GM06990 (cell line): ENCODE measurements around the gene TEAD1.

Experiments used
- DNase-seq: peaks from one replicate; pipeline ENCODE4 v3.0.0-alpha.2; 2011; ENCODE audit not compliant: insufficient read length; ENCODE audit errors: extremely low read depth
- H3K27me3 ChIP-seq: replicated peaks from 2 replicates; pipeline ENCODE4 v1.6.0; 2011; ENCODE audit warnings: low read length; ENCODE audit not compliant: control insufficient read depth, insufficient read depth
- H3K36me3 ChIP-seq: 2 replicates; pipeline ENCODE4 v1.5.1; 2011; ENCODE audit warnings: low read length; ENCODE audit not compliant: control insufficient read depth, insufficient read depth
- H3K4me3 ChIP-seq: replicated peaks from 2 replicates; pipeline ENCODE4 v1.5.1; 2011; ENCODE audit warnings: low read depth, mild to moderate bottlenecking, control low read depth, low read length
- TF ChIP-seq, protein P1 (sequence below): IDR thresholded peaks from 2 replicates; pipeline ENCODE4 v1.5.1; 2011; ENCODE audit warnings: low read length, control low read depth, mild to moderate bottlenecking, inconsistent platforms; ENCODE audit not compliant: insufficient read depth, poor library complexity, severe bottlenecking

TEAD1 gene

DNA sequence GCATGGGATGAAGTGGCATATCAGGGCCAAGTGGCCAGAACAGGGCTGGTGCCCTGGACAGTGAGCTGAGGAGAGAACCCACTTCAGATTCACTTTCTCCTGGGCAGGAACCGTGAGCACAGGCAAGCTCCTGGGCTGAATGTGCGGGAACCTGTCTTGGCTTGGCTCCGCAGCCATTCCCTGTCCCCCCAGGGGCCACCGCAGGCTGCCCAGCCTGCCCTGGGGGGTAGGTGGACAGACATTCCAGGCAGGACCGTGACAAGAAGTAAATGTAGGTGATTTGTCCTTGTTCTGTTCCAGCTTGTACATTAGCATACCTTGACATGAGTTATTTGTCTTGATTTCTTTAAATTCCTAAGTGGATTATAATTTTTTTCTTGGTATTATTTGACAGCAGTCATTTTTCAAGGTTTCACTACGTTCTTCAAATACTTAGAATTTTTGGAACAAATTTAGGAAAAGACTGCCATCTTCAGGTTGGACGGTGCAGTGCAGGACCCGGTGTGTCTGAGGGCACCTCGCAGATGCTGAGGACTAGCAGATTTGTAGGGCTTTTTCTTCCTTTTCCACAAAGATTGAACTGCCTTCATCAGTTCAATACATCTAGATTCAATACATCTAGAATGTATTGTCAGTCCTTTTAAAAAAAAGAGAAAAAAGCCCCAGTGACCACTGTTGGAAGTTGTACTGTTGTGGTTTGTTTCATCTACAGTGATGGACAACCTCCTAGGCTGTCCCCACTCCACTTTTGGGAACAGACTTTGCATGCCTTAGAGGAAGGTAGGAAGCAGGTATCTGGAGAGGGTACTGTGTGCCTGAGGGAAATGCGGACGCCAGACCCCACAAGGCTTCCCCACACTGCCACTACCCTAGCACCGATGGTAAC is 219.8 kb downstream of the TEAD1 start:
- TF ChIP-seq, protein P1, sequence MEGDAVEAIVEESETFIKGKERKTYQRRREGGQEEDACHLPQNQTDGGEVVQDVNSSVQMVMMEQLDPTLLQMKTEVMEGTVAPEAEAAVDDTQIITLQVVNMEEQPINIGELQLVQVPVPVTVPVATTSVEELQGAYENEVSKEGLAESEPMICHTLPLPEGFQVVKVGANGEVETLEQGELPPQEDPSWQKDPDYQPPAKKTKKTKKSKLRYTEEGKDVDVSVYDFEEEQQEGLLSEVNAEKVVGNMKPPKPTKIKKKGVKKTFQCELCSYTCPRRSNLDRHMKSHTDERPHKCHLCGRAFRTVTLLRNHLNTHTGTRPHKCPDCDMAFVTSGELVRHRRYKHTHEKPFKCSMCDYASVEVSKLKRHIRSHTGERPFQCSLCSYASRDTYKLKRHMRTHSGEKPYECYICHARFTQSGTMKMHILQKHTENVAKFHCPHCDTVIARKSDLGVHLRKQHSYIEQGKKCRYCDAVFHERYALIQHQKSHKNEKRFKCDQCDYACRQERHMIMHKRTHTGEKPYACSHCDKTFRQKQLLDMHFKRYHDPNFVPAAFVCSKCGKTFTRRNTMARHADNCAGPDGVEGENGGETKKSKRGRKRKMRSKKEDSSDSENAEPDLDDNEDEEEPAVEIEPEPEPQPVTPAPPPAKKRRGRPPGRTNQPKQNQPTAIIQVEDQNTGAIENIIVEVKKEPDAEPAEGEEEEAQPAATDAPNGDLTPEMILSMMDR, result peak; percentile 78
- Histone ChIP-seq H3K36me3 (no peaks in the 10 kb centered on the region), H3K27me3 (no peaks in the 10 kb centered on the region), H3K4me3 (no peak overlapping the region)
- DNase-seq, result no peak

DNA sequence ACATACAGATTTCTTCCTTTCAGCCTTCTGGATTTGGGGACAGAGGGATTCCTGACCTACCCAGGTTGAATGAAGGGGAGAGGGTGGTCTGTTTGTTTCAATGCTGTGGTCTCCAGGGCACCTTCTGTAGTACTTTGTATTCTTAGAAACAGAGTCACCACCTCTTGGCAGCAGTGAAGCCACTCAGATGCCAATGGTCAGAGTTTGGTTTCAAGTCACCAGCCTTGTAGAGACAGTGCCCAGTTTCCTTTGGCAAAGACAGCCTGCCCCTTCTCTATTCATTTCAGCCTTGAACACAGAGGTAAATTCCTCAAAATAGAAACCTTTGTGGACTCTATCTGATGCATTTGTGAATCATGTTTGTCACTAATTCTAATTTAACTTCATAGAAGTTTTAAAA is 223.2 kb downstream of the TEAD1 start:
- Histone ChIP-seq H3K4me3 (no peak overlapping the region), H3K36me3 (no peaks in the 10 kb centered on the region), H3K27me3 (no peaks in the 10 kb centered on the region)
- TF ChIP-seq, protein P1, result no peak
- no peak for DNase-seq

DNA sequence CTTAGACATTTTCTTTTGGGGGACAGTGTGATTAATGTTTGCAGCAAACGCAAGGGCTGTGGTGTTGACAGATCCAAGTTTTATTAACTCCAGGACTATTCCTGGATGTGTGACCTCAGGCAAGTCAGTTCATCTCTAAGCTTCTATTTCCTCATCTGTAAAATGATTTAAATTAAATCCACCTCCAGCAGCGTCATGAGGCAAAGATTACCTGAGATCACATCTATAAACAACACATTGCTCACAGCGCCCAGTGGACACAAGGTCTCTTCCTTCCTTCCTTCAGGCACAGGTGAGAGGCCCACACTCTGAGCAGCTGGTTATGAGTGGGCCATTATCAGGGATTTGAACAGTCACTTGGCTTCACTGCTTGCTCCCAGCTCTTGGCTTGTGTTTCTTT is 223.6 kb downstream of the TEAD1 start:
- no peaks in the 10 kb centered on the region for H3K27me3 ChIP-seq
- DNase-seq, result no peak
- no peaks in the 10 kb centered on the region for H3K36me3 ChIP-seq
- TF ChIP-seq, protein P1, result no peak
- H3K4me3 ChIP-seq, result no peak overlapping the region

DNA sequence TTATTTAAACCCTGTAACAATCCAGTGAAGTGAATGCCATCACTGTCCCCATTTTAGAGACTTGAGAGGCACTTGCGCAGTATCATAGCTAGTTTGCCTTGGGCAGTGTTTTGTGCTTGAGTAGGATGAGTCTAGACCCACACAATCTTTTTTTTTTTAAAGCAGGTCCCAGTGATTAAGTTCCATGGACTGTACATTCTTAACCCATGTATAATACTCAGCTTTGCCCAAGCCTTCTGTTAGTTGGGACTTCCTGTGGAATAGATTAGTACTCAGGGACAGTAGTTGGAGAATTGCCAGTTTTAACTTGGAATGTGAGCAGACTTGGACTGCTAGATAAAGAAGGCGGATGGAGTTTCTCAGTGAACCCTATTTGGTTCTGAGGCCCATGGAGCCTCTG is 226.3 kb downstream of the TEAD1 start:
- Histone ChIP-seq H3K4me3 (no peak overlapping the region), H3K36me3 (no peaks in the 10 kb centered on the region), H3K27me3 (no peaks in the 10 kb centered on the region)
- DNase-seq, result no peak
- TF ChIP-seq, protein P1, result no peak

DNA sequence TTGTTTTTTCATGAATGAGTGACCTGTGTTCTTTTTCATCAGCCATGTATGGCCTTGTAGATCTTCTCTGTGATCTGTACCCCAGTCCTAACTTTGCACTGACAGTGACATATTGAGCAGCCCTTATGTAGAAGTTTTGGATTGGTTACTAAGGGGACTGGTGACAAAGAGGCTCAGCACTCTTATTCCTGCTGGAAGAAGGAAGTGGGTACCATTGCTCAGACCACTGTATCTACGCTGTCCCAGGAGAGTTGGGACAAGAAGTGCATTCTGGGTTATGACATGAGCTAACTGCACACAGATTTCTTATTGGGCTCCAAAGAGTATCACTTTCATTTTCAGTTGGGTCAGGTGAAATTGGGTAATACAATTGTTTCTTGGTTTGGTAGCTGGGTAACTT is 227.1 kb downstream of the TEAD1 start:
- H3K36me3 ChIP-seq, result no peaks in the 10 kb centered on the region
- H3K4me3 ChIP-seq, result no peak overlapping the region
- no peaks in the 10 kb centered on the region for H3K27me3 ChIP-seq
- no peak for DNase-seq
- TF ChIP-seq, protein P1, result no peak

DNA sequence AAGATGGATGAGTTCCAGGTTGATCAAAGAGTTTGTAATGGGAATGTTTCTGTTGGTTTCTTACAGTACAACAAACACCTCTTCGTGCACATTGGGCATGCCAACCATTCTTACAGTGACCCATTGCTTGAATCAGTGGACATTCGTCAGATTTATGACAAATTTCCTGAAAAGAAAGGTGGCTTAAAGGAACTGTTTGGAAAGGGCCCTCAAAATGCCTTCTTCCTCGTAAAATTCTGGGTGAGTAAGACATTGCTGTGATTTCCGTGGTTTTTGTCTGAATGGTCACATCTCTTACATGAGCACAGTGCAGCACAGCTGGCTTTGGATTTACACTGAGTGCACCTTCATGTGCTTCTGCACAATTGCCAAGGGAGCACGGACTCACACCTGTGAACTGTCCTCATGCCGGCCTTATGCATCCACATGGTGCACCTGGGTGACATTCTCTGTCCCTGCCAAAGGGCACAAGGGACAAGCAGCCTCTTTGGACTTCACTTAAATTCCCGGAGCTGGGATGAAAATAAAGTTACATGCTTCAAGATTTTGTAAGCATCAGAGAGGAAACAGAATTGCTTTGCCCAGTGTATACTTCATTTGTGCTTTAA is 227.8 kb downstream of the TEAD1 start:
- TF ChIP-seq, protein P1, result no peak
- Histone ChIP-seq H3K4me3 (no peak overlapping the region), H3K27me3 (no peaks in the 10 kb centered on the region), H3K36me3 (no peaks in the 10 kb centered on the region)
- no peak for DNase-seq
